ENCODE measurements around the gene NOS1AP. TPM values are rescaled to one million over a fixed set of nuclear protein-coding genes. Genes with fewer than 3 reads are reported as not detected.

The NOS1AP gene
- total RNA-seq, 2 experiments from 2014 or later, result 0.34 to 0.35 TPM

DNA sequence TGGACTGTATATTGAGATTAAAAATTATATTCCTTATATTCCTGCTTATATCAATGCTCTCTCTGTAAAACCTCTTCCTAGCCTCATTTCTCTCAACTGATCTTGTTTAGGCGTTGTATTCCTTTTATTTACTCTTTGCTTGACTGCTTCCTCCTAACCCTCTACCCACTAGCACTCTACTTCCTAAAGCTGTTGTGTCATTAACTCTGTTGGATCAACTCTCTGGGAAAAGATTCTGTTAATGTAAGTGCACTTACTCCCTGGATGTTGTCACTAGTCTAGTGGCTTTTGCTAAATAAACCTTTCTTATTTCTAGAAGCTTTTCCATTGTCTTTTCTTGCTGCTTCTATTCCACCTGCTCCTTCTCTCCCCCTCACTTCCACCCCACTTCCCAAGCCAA is 300.7 kb downstream of the NOS1AP start:
- H3K4me3 Mint-ChIP-seq, result no peak overlapping the region
- POLR2A ChIA-PET, result no interaction called here
- ATAC-seq (no peak), DNase-seq (no peak)
- H3K36me3 Mint-ChIP-seq (ENCODE audit: low read depth), result no peaks in the 10 kb centered on the region
- H3K27ac Mint-ChIP-seq, result no peak overlapping the region
- CTCF ChIA-PET, result no interaction called here
- intact Hi-C loops (cut with DNase I, micrococcal nuclease), result no loop called here
- H3K4me1 Mint-ChIP-seq, result no peaks in the 10 kb centered on the region
- no peaks in the 10 kb centered on the region for H3K27me3 Mint-ChIP-seq
- H3K9me3 Mint-ChIP-seq (ENCODE audit: low read depth), result no peaks in the 10 kb centered on the region

DNA sequence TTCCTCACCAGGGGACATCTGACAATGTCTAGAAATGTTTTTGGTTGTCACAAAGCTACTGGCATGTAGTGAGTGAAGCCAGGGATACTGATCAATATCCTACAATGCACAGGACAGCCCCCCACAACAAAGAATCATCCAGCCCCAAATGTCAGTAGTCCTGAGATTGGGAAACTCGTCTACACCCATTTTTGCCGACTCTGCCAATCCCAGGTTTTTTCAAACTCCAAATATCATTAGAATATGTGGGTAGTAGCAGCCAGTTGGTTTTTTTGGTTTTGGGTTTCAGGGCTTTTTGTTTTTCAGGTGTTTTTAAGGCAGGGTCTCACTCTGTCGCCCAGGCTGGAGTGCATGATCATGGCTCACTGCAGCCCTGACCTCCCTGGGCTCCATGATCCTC is 301.2 kb downstream of the NOS1AP start:
- ATAC-seq (no peak), DNase-seq (no peak)
- ChIA-PET CTCF (interaction anchor here (0.8 kb wide), 1 partner anchor 20 kb away, joined by 4 read pairs; no protein-coding TSS in a partner anchor), POLR2A (no interaction called here)
- Mint-ChIP-seq H3K27me3 (no peaks in the 10 kb centered on the region), H3K36me3 (ENCODE audit: low read depth) (no peaks in the 10 kb centered on the region), H3K4me1 (no peaks in the 10 kb centered on the region), H3K4me3 (no peak overlapping the region), H3K27ac (no peak overlapping the region), H3K9me3 (ENCODE audit: low read depth) (no peaks in the 10 kb centered on the region)
- intact Hi-C loops (cut with DNase I, micrococcal nuclease), result no loop called here

DNA sequence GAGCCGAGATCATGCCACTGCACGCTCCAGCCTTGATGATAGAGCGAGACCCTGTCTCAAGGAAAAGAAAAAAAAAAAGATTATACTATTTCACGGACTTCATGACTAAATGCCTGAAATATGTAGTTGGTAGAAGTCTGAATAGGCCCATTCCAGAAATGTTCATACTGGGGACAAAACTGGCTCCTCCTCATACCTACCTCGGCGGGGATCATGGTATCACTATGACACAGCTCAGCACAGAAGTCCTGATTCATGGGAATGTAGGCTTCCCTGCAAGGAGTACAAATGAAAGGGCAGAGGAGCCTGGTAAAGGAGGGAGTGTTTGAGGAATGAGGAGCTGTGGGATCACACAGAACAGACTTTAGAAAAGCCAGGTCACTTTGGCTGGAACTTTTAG is 302.1 kb downstream of the NOS1AP start:
- DNase-seq, result no peak
- Mint-ChIP-seq H3K27ac (no peak overlapping the region), H3K27me3 (no peaks in the 10 kb centered on the region), H3K4me1 (no peaks in the 10 kb centered on the region), H3K36me3 (ENCODE audit: low read depth) (no peaks in the 10 kb centered on the region), H3K4me3 (no peak overlapping the region), H3K9me3 (ENCODE audit: low read depth) (no peaks in the 10 kb centered on the region)
- CTCF ChIA-PET, result interaction anchor here (0.7 to 1.1 kb wide), 3 partner anchors 19 to 118 kb away, joined by 3 to 4 read pairs (median 4); no protein-coding TSS in a partner anchor
- intact Hi-C loops (cut with DNase I, micrococcal nuclease), result no loop called here
- no peak for ATAC-seq
- POLR2A ChIA-PET, result no interaction called here

DNA sequence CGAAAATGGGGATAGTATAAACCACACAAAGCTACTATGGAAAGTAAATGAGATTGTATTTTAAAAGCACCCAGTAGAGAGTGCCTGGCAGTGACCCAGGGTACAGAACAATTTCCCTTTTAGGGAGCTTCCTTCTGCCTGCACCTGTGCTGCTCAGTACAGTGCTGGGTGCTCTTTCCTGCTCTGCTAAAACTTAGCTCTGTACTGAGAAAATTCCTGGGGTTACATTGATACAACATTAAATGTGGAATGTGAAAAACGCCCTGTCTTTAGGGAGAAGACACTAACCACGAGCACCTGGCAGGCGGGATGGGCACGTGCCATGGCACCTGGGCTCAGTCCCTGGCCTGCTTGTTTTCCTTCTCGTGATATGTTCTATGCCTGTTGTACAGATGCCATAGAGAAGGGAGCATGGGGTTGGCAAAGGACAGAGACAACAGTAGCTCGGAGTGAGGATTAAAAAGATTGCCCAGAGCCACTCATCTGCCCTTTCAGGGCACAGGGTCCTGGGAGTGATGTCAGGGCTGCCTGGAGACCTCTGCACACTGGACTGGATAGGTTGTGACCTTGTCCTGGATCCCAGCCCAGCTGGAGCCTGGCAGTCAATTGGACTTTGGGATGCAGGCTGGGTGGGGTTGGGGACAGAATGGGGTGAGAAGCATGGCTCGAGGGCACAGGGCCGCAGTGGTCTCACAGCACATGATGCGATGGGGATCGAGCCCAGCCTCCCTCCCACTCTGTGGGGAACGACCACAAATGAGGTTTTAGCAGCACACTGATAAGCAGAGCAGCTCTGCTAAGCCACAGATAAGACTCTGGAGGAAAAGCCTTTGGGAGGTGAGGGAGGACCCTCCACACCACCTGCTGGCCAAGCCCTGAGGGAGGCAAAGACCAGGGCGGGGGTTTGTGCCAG is 302.9 kb downstream of the NOS1AP start:
- no peaks in the 10 kb centered on the region for H3K27me3 Mint-ChIP-seq
- ATAC-seq, result no peak
- DNase-seq, result no peak
- no peaks in the 10 kb centered on the region for H3K4me1 Mint-ChIP-seq
- POLR2A ChIA-PET, result no interaction called here
- CTCF ChIA-PET, result interaction anchor here (0.7 to 1.1 kb wide), 3 partner anchors 23 to 468 kb away, joined by 3 to 4 read pairs (median 3); no protein-coding TSS in a partner anchor
- H3K36me3 Mint-ChIP-seq (ENCODE audit: low read depth), result no peaks in the 10 kb centered on the region
- no peaks in the 10 kb centered on the region for H3K9me3 Mint-ChIP-seq (ENCODE audit: low read depth)
- intact Hi-C loops (cut with DNase I, micrococcal nuclease), result no loop called here
- no peak overlapping the region for H3K4me3 Mint-ChIP-seq
- no peak overlapping the region for H3K27ac Mint-ChIP-seq

DNA sequence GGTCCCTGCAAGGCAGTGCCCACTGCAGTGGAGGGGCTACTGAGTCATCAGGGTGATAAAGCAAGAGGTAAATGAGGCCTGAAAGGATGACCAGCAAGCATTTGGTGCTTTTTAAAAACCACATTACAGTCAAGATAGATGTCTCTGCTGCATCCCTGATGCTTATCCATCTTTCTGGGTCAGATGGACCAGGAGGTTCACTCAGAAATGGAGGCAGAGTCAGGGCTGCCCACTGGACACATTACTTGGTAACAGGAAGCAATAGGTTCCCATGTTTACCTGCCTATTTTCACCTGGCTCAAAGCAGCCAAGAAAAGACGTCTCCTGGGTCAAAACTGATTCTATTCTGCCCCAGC is 303.6 kb downstream of the NOS1AP start:
- no peak overlapping the region for H3K27ac Mint-ChIP-seq
- no peaks in the 10 kb centered on the region for H3K4me1 Mint-ChIP-seq
- no peak overlapping the region for H3K4me3 Mint-ChIP-seq
- no peaks in the 10 kb centered on the region for H3K27me3 Mint-ChIP-seq
- ChIA-PET POLR2A (no interaction called here), CTCF (no interaction called here)
- H3K36me3 Mint-ChIP-seq (ENCODE audit: low read depth), result no peaks in the 10 kb centered on the region
- intact Hi-C loops (cut with DNase I, micrococcal nuclease), result no loop called here
- DNase-seq (no peak), ATAC-seq (no peak)
- H3K9me3 Mint-ChIP-seq (ENCODE audit: low read depth), result no peaks in the 10 kb centered on the region

DNA sequence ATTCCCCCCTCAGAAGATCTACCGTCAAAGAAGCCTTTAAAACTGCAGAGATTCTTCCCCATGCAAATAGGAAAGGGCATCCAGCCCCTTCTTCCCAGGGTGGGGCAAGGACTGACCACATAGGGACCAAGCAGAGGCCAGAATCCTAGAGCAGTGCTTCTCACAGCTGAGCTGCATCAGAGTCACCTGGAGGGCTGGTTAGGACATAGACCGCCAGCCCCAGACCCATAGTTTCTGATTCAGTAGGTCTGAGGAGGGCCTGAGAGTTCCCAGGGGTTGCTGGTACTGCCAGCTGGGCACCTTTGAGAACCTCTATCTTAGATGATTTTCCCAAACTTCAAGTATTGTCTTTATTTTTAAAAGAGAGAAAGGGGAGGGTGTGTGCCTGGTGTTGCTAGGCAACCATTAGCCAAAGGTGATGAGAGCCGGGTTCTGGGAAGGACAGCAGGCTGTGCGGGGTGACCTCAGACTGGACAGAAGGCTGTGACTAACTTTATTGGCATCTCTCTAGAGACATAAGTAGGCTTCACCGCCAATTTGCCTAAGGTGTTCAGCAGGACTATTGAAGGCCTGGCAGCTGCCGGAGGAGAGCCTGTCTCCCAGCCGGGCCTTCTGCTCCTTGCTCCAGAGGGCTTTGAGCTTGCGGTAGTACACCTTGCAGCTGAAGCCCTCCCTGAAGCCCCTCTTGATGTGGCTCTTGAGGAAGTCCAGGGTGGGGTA is 304.2 kb downstream of the NOS1AP start:
- intact Hi-C loops (cut with DNase I, micrococcal nuclease), result no loop called here
- no peaks in the 10 kb centered on the region for H3K36me3 Mint-ChIP-seq (ENCODE audit: low read depth)

DNA sequence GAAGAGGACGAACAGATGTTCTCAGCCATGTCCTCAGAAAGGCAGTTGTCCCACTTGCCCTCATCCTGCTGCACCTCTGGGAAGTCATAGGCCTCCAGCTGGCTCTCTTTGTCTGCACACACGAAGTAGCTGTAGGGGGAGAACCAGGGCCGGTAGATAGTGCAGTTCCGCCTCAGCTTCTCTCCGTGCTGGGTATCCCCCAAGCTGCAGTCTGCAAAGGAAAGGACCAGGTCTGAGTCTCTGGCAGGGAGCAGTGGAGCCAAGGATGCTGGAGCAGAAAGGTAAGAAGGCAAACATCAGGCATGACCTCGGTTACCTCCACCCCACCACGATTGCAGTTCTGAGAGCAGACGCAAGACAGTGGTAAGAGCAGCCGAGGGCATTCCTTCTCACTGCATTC is 304.9 kb downstream of the NOS1AP start:
- Mint-ChIP-seq H3K9me3 (ENCODE audit: low read depth) (no peaks in the 10 kb centered on the region), H3K27me3 (no peaks in the 10 kb centered on the region)
- intact Hi-C loops (cut with DNase I, micrococcal nuclease), result no loop called here

More for the DNA sequence above, 304.2 kb downstream of the NOS1AP start:
- no peak for ATAC-seq
- ChIA-PET CTCF (no interaction called here), POLR2A (no interaction called here)
- no peak overlapping the region for H3K27ac Mint-ChIP-seq
- H3K9me3 Mint-ChIP-seq (ENCODE audit: low read depth), result no peaks in the 10 kb centered on the region
- H3K4me1 Mint-ChIP-seq, result no peaks in the 10 kb centered on the region
- no peak for DNase-seq
- H3K4me3 Mint-ChIP-seq, result no peak overlapping the region
- no peaks in the 10 kb centered on the region for H3K27me3 Mint-ChIP-seq

DNA sequence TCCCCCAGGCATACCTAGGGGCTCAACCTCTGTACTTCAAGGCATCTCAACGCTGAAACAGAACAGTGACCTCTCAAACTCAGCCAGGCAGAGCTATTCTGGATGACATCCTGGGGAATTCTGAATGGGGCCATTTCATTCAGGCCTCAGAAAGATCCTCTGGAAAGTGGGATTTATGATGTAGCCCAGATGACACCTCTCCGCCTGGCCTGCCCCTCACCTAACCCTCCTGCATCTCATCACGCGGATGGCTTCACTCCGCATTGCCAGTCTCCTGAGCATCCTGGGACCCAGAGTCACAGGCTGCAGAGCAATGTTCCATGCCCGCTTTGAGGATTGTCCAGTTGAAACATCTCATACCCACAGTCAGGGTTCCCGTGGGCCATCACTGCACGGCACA is 306.0 kb downstream of the NOS1AP start:
- no peaks in the 10 kb centered on the region for H3K36me3 Mint-ChIP-seq (ENCODE audit: low read depth)
- ATAC-seq, result no peak
- no peaks in the 10 kb centered on the region for H3K27me3 Mint-ChIP-seq
- ChIA-PET POLR2A (no interaction called here), CTCF (interaction anchor here (0.7 kb wide), 1 partner anchor 250 kb away, joined by 3 read pairs; no protein-coding TSS in a partner anchor)
- no peak overlapping the region for H3K4me3 Mint-ChIP-seq
- intact Hi-C loops (cut with DNase I, micrococcal nuclease), result no loop called here
- no peaks in the 10 kb centered on the region for H3K4me1 Mint-ChIP-seq
- H3K27ac Mint-ChIP-seq, result no peak overlapping the region
- no peaks in the 10 kb centered on the region for H3K9me3 Mint-ChIP-seq (ENCODE audit: low read depth)
- no peak for DNase-seq

More for the DNA sequence above, 304.9 kb downstream of the NOS1AP start:
- DNase-seq (no peak), ATAC-seq (no peak)
- Mint-ChIP-seq H3K27ac (no peak overlapping the region), H3K4me3 (no peak overlapping the region), H3K4me1 (no peaks in the 10 kb centered on the region), H3K36me3 (ENCODE audit: low read depth) (no peaks in the 10 kb centered on the region)
- POLR2A ChIA-PET, result no interaction called here
- CTCF ChIA-PET, result no interaction called here

DNA sequence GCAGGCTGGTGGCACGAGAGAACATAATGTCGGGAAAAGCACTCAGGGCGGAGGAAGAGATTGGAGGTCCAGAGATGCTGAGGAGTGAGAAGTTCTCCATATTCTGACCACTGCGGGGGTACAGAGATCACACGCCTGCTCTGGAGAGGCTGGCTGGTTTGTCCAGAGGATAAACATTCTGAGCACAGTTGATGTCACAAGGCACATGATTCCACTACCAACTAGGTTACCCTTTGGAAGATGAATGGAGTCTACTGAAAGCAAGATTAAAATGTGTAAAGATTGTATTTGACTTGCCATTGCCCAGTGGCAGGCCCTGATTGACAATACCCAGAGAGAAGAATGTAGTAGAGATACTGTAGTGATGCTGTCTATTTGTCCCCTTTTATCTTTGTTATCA is 307.2 kb downstream of the NOS1AP start, which contains the start of gene SPATA46:
Gene SPATA46 (minus strand): TSS at position 164 of the 400 bp plus-strand sequence. CDS start 64 bp downstream, at position 100.
- POLR2A ChIA-PET, result no interaction called here
- Mint-ChIP-seq H3K9me3 (ENCODE audit: low read depth) (no peaks in the 10 kb centered on the region), H3K27me3 (no peaks in the 10 kb centered on the region), H3K27ac (no peak within 1 kb of the TSS), H3K4me3 (no peak within 1 kb of the TSS), H3K4me1 (no peaks in the 10 kb centered on the region), H3K36me3 (ENCODE audit: low read depth) (no peaks in the 10 kb centered on the region)
- CTCF ChIA-PET, result no interaction called here
- ATAC-seq, result no peak
- intact Hi-C loops (cut with DNase I, micrococcal nuclease), result no loop called here
- no peak for DNase-seq

DNA sequence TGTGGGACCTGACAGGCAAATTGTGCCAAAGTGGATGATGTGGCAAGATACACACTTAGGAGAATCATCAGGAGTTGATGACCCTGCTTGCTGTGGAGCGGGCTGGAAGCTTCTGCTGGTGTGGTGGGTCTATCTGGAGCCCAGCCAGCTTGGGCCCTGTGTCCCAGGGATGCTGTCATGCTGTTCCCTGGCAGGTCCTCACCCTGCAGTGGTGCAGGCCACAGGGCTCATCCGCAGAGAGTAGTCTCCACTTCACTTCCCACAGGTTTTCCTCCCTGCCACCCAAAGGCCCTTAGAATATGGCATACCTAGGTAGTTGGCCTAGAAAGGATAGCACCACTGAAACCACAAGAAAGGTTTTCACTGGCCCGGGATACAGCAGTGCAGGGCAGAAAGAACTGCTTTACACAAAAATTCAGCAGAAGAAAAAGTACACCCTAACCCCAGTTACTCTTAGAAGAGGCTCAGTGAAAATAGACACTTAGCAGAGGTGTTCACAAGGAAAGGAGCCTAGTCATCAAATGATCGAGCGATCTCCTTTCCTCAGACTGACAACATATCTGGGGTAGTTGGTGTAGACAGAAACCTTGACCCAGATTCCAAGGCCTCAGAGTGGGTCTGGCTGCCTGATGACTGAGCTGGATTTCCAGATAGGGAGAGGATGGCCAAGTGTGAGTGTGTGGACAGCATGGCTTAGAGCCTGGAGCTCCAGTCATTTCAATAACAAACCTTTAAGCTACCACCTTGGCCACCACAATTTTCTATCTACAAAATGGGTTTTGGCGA is 310.8 kb downstream of the NOS1AP start:
- no peaks in the 10 kb centered on the region for H3K27me3 Mint-ChIP-seq
- CTCF ChIA-PET, result interaction anchor here (0.7 to 1.4 kb wide), 3 partner anchors 9 to 1057 kb away, joined by 3 to 5 read pairs (median 3); no protein-coding TSS in a partner anchor
- POLR2A ChIA-PET, result no interaction called here
- no peak for DNase-seq
- intact Hi-C loops (cut with DNase I, micrococcal nuclease), result no loop called here
- H3K4me1 Mint-ChIP-seq, result no peaks in the 10 kb centered on the region
- H3K27ac Mint-ChIP-seq, result no peak overlapping the region
- no peaks in the 10 kb centered on the region for H3K36me3 Mint-ChIP-seq (ENCODE audit: low read depth)
- ATAC-seq, result no peak
- no peaks in the 10 kb centered on the region for H3K9me3 Mint-ChIP-seq (ENCODE audit: low read depth)
- no peak overlapping the region for H3K4me3 Mint-ChIP-seq

DNA sequence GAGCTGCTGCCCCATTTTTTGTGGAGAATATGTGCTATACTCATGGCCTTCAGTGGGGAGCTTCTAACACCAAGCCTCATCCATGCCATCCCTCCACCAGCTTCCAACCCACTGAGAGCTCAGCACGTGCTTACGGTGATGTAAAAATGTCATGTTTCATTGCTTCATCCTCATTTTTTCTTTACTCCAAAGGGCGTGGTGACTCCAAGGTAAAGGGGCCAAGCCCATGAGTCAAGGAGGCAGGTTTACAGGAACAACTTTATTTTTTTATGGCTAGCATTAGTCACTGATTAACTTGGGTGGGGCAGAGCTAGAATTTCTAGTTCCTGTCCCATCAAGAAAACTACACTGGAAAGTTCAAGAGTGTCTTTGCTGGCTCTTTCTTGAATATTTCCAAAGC is 311.9 kb downstream of the NOS1AP start, which contains the start of gene C1orf226:
Gene C1orf226 (plus strand): TSS at position 346 of the 400 bp plus-strand sequence. CDS start 174 bp downstream, outside the sequence.
- CTCF ChIA-PET, result interaction anchor here (1.2 to 1.4 kb wide), 2 partner anchors 8 to 10 kb away, joined by 3 to 5 read pairs; no protein-coding TSS in a partner anchor
- Mint-ChIP-seq H3K4me3 (no peak within 1 kb of the TSS), H3K9me3 (ENCODE audit: low read depth) (no peaks in the 10 kb centered on the region), H3K36me3 (ENCODE audit: low read depth) (no peaks in the 10 kb centered on the region), H3K27ac (no peak within 1 kb of the TSS), H3K27me3 (no peaks in the 10 kb centered on the region), H3K4me1 (no peaks in the 10 kb centered on the region)
- intact Hi-C loops (cut with DNase I, micrococcal nuclease), result no loop called here
- POLR2A ChIA-PET, result no interaction called here
- ATAC-seq, result no peak
- no peak for DNase-seq
